ENCODE results near the gene GALK1.

The GALK1 gene

GRCh38 chr17:75758131-75758905, 6.7 kb downstream of the GALK1 start:
- DNase-seq: peak; percentile 77

DNA sequence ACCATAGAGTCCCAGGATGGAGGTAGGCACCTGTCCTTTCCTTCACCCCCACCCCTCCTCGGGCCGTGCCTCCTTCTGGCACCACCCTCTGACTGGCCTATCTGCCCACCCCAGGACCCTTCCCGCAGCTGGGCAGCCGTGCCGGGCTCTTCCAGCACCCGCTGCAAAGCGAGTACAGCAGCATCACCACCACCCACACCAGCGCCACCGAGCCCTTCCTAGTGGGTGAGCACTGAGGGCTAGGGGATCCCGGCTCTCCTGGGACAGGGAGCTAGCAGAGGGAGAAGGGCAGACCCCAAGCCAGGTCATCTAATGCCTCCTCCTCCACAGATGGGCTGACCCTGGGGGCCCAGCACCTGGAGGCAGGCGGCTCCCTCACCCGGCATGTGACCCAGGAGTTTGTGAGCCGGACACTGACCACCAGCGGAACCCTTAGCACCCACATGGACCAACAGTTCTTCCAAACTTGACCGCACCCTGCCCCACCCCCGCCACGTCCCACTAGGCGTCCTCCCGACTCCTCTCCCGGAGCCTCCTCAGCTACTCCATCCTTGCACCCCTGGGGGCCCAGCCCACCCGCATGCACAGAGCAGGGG, 7.8 kb downstream of the GALK1 start:
- Histone ChIP-seq H2BK120ac (ENCODE audit: low read depth, low read length) (no peak overlapping the region), H3K79me1 (ENCODE audit: low read length) (no peaks in the 10 kb centered on the region), H3K4me3 (ENCODE audit: low read length) (no peak overlapping the region), H3K23ac (ENCODE audit: low read length) (no peak overlapping the region), H2BK5ac (ENCODE audit: low read length) (no peak overlapping the region), H3K27me3 (ENCODE audit: insufficient read depth, low read length, poor library complexity) (no peaks in the 10 kb centered on the region), H4K8ac (ENCODE audit: low read depth, low read length) (no peak overlapping the region), H4K5ac (ENCODE audit: low read length) (no peak overlapping the region), H3K4me1 (ENCODE audit: control insufficient read depth, low read depth, low read length) (no peaks in the 10 kb centered on the region), H3K56ac (ENCODE audit: low read length) (no peak overlapping the region), H2AK5ac (ENCODE audit: low read length) (no peak overlapping the region), H3K79me2 (ENCODE audit: control insufficient read depth, insufficient read depth, low read length) (no peaks in the 10 kb centered on the region), H3K18ac (ENCODE audit: low read length) (no peak overlapping the region), H3K4ac (ENCODE audit: low read depth, low read length) (no peak overlapping the region), H3K27ac (ENCODE audit: low read depth, low read length) (no peak overlapping the region), H2BK15ac (replicated peaks; ENCODE audit: low read depth) (no peak overlapping the region), H3K4me2 (ENCODE audit: low read length) (no peak overlapping the region), H3K36me3 (ENCODE audit: control insufficient read depth, insufficient read depth, low read length) (no peaks in the 10 kb centered on the region), H3K9ac (ENCODE audit: low read length) (no peak overlapping the region)
- no peak for DNase-seq
- WGBS (ENCODE audit: extremely low coverage, insufficient coverage, low lambda C conversion rate): no CpG with 5 or more reads among the region's 21 CpGs

More at GRCh38 chr17:75758131-75758905, 6.7 kb downstream of the GALK1 start:
- Histone ChIP-seq H2BK5ac (ENCODE audit: low read length) (no peak overlapping the region), H3K27me3 (ENCODE audit: insufficient read depth, low read length, poor library complexity) (no peaks in the 10 kb centered on the region), H3K18ac (ENCODE audit: low read length) (no peak overlapping the region), H3K4me1 (ENCODE audit: control insufficient read depth, low read depth, low read length) (no peaks in the 10 kb centered on the region), H2BK120ac (ENCODE audit: low read depth, low read length) (no peak overlapping the region), H2AK5ac (ENCODE audit: low read length) (no peak overlapping the region), H3K36me3 (ENCODE audit: control insufficient read depth, insufficient read depth, low read length) (no peaks in the 10 kb centered on the region), H4K8ac (ENCODE audit: low read depth, low read length) (no peak overlapping the region), H3K27ac (ENCODE audit: low read depth, low read length) (no peak overlapping the region), H3K23ac (ENCODE audit: low read length) (no peak overlapping the region), H2BK15ac (replicated peaks; ENCODE audit: low read depth) (no peak overlapping the region), H3K4me3 (ENCODE audit: low read length) (no peak overlapping the region), H4K5ac (ENCODE audit: low read length) (no peak overlapping the region), H3K4ac (ENCODE audit: low read depth, low read length) (no peak overlapping the region), H3K56ac (ENCODE audit: low read length) (peak overlapping the region; percentile 25), H3K79me1 (ENCODE audit: low read length) (no peaks in the 10 kb centered on the region), H3K4me2 (ENCODE audit: low read length) (no peak overlapping the region), H3K9ac (ENCODE audit: low read length) (no peak overlapping the region), H3K79me2 (ENCODE audit: control insufficient read depth, insufficient read depth, low read length) (no peaks in the 10 kb centered on the region)
- WGBS (ENCODE audit: extremely low coverage, insufficient coverage, low lambda C conversion rate): no CpG with 5 or more reads among the region's 41 CpGs

GRCh38 chr17:75756451-75757085, 8.4 kb downstream of the GALK1 start:
- Histone ChIP-seq H3K4me1 (ENCODE audit: control insufficient read depth, low read depth, low read length) (no peaks in the 10 kb centered on the region), H3K23ac (ENCODE audit: low read length) (no peak overlapping the region), H3K79me2 (ENCODE audit: control insufficient read depth, insufficient read depth, low read length) (no peaks in the 10 kb centered on the region), H3K79me1 (ENCODE audit: low read length) (no peaks in the 10 kb centered on the region), H3K4ac (ENCODE audit: low read depth, low read length) (no peak overlapping the region), H2BK120ac (ENCODE audit: low read depth, low read length) (no peak overlapping the region), H3K4me3 (ENCODE audit: low read length) (no peak overlapping the region), H4K8ac (ENCODE audit: low read depth, low read length) (no peak overlapping the region), H4K5ac (ENCODE audit: low read length) (no peak overlapping the region), H3K27me3 (ENCODE audit: insufficient read depth, low read length, poor library complexity) (no peaks in the 10 kb centered on the region), H3K9ac (ENCODE audit: low read length) (no peak overlapping the region), H3K36me3 (ENCODE audit: control insufficient read depth, insufficient read depth, low read length) (no peaks in the 10 kb centered on the region), H2BK15ac (replicated peaks; ENCODE audit: low read depth) (no peak overlapping the region), H3K18ac (ENCODE audit: low read length) (no peak overlapping the region), H3K4me2 (ENCODE audit: low read length) (no peak overlapping the region), H2AK5ac (ENCODE audit: low read length) (no peak overlapping the region), H3K56ac (ENCODE audit: low read length) (no peak overlapping the region), H3K27ac (ENCODE audit: low read depth, low read length) (no peak overlapping the region), H2BK5ac (ENCODE audit: low read length) (no peak overlapping the region)
- no peak for DNase-seq
- WGBS (ENCODE audit: extremely low coverage, insufficient coverage, low lambda C conversion rate): no CpG with 5 or more reads among the region's 29 CpGs

DNA sequence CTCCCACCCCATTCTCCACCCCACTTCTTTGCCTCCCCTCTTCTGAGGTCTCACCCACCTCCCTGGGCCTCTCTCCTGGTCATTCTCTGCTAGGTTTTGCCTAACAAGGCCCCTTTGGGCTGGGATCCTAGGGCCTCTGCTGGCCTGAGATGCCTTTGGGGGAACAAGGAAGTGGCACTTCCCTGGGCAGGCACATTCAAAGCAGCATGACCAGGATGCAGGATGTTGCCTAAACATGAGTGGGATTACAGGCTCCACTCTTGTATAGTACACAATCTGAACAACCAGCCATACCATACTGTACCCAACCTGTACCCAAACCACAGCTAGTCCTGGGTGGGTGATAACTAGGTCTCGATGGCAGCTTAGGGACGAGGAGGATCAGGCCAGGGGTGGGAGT, 9.0 kb downstream of the GALK1 start:
- DNase-seq: no peak
- no peak overlapping the region for H3K56ac ChIP-seq (ENCODE audit: low read length)
- H2BK15ac ChIP-seq (replicated peaks; ENCODE audit: low read depth): no peak overlapping the region
- no peak overlapping the region for H4K5ac ChIP-seq (ENCODE audit: low read length)
- H3K27ac ChIP-seq (ENCODE audit: low read depth, low read length): no peak overlapping the region
- no peak overlapping the region for H2AK5ac ChIP-seq (ENCODE audit: low read length)
- no CpG with 5 or more reads among the region's 2 CpGs for WGBS (ENCODE audit: extremely low coverage, insufficient coverage, low lambda C conversion rate)
- H3K4me1 ChIP-seq (ENCODE audit: control insufficient read depth, low read depth, low read length): no peaks in the 10 kb centered on the region
- H3K27me3 ChIP-seq (ENCODE audit: insufficient read depth, low read length, poor library complexity): no peaks in the 10 kb centered on the region
- H3K79me1 ChIP-seq (ENCODE audit: low read length): no peaks in the 10 kb centered on the region
- no peak overlapping the region for H3K4me3 ChIP-seq (ENCODE audit: low read length)
- no peak overlapping the region for H3K18ac ChIP-seq (ENCODE audit: low read length)
- no peak overlapping the region for H2BK5ac ChIP-seq (ENCODE audit: low read length)
- no peak overlapping the region for H3K9ac ChIP-seq (ENCODE audit: low read length)
- no peaks in the 10 kb centered on the region for H3K36me3 ChIP-seq (ENCODE audit: control insufficient read depth, insufficient read depth, low read length)
- H3K79me2 ChIP-seq (ENCODE audit: control insufficient read depth, insufficient read depth, low read length): no peaks in the 10 kb centered on the region
- H3K4me2 ChIP-seq (ENCODE audit: low read length): no peak overlapping the region
- no peak overlapping the region for H4K8ac ChIP-seq (ENCODE audit: low read depth, low read length)
- H2BK120ac ChIP-seq (ENCODE audit: low read depth, low read length): no peak overlapping the region
- no peak overlapping the region for H3K4ac ChIP-seq (ENCODE audit: low read depth, low read length)
- H3K23ac ChIP-seq (ENCODE audit: low read length): no peak overlapping the region

- Histone ChIP-seq H3K56ac (ENCODE audit: low read length) (no peak overlapping the region), H3K4me1 (ENCODE audit: control insufficient read depth, low read depth, low read length) (no peaks in the 10 kb centered on the region), H3K79me2 (ENCODE audit: control insufficient read depth, insufficient read depth, low read length) (no peaks in the 10 kb centered on the region), H3K27ac (ENCODE audit: low read depth, low read length) (no peak overlapping the region), H3K36me3 (ENCODE audit: control insufficient read depth, insufficient read depth, low read length) (no peaks in the 10 kb centered on the region), H2BK5ac (ENCODE audit: low read length) (no peak overlapping the region), H3K4ac (ENCODE audit: low read depth, low read length) (no peak overlapping the region), H2AK5ac (ENCODE audit: low read length) (no peak overlapping the region), H2BK120ac (ENCODE audit: low read depth, low read length) (no peak overlapping the region), H2BK15ac (replicated peaks; ENCODE audit: low read depth) (no peak overlapping the region), H3K18ac (ENCODE audit: low read length) (no peak overlapping the region), H3K79me1 (ENCODE audit: low read length) (no peaks in the 10 kb centered on the region), H3K27me3 (ENCODE audit: insufficient read depth, low read length, poor library complexity) (no peaks in the 10 kb centered on the region), H3K4me3 (ENCODE audit: low read length) (no peak overlapping the region), H3K9ac (ENCODE audit: low read length) (no peak overlapping the region), H3K4me2 (ENCODE audit: low read length) (no peak overlapping the region), H3K23ac (ENCODE audit: low read length) (no peak overlapping the region), H4K5ac (ENCODE audit: low read length) (no peak overlapping the region), H4K8ac (ENCODE audit: low read depth, low read length) (no peak overlapping the region)
- peak; percentile 16 for DNase-seq
- WGBS (ENCODE audit: extremely low coverage, insufficient coverage, low lambda C conversion rate): no CpG with 5 or more reads among the region's 20 CpGs
These were observed 9.6 kb downstream of the GALK1 start for GRCh38 chr17:75755205-75755901.

Measured in mesendoderm (in vitro differentiated cells).